ENCODE results near the gene PSMA8. TPM values are rescaled to one million over a fixed set of nuclear protein-coding genes. Genes with fewer than 3 reads are reported as not detected.
A peak's percentile ranks its signal among the peaks of the same experiment; 100 is the strongest.
"Not testable (repeated sequence)": the region's sequence is repeated elsewhere in the genome, so short reads cannot be mapped to it uniquely, and the experiment has no call there.

Gene PSMA8
- total RNA-seq, 1 donor from 2014 or later: not detected

DNA sequence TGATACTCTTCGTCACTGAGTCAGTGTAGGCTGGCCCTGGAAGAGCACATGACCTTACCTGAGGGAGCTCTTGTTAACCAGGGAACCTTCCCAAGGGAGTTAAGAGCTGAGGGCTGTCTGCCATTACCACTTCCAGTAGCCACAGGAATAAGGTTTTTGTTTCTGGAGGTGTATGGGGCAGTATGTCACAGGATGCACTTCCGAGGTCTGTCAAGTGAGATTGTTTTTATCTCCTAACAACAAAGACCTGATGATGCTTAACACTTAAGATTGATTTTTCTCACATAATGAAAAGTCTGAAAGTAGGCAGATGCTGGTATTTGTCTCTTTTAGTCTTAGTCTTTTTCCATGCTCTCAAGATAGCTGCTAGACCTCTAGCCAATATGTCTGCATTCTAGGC is 41.8 kb downstream of the PSMA8 start:
- no peak for DNase-seq (ENCODE audit: low read depth)

DNA sequence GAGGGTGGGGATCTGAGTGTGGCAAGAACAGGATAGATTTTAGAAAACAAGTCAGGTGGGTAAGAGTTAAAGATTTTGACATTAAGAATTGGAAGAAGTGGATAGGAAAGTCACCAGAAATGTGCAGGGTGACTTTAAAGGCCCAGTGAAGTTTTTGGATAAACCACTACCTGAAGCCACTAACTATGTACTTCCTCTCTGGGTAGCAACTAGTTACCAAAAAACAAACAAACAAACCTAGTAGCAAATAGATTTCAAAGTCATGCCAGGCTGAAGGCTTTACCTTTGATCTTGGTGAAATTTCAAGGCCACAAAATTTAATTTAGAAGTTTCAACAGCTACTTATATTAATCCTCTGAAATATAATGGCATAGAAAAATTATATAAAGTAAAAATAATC is 42.5 kb downstream of the PSMA8 start:
- DNase-seq (ENCODE audit: low read depth): no peak

DNA sequence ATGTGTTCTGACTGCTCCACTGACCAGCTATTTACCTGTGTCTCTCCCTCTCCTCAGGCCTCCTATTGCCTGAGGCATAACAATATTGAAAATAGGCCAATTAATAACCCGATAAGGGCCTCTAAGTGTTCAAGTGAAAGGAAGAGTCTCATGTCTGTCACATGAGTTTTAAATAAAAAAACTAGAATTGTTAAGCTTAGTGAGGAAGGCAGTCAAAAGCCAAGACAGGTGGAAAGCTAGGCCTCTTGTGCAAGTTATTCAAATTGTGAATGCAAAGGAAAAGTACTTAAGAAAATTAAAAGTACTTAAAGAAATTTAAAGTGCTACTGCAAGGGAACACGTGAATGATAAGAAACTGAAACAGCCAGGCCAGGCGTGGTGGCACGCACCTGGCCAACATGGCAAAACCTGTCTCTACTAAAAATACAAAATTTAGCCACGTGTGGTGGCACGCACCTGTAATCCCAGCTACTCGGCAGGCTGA is 47.7 kb downstream of the PSMA8 start:
- DNase-seq (ENCODE audit: low read depth): no peak

DNA sequence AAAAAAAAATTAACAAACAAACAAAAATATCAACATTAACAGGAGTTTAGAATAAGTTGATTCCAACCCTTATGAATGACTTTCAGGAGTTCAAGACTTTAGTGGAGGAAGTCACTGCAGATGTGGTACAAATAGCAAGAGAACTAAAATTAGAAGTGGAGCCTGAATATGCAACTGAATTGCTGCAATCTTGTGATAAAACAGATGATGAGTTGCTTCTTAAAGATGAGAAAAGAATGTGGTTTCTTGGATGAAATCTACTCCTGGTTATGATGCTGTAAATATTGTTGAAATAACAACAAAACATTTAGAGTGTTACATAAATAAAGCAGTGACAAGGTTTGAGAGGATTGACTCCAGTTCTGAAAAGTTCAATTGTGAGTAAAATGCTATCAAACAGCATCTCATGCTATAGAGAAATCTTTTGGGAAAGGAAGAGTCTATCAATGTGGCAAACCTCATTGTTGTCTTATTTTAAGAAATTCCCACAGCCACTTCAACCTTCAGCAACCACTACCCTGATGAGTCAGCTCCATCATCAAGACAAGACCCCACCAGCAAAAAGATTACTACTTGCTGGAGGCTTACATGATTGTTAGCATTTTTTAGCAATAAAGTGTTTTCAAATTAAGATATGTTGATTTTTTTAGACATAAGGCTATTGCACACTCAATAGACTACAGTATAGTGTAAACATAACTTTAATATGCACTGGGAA is 49.9 kb downstream of the PSMA8 start:
- DNase-seq (ENCODE audit: low read depth): no peak

DNA sequence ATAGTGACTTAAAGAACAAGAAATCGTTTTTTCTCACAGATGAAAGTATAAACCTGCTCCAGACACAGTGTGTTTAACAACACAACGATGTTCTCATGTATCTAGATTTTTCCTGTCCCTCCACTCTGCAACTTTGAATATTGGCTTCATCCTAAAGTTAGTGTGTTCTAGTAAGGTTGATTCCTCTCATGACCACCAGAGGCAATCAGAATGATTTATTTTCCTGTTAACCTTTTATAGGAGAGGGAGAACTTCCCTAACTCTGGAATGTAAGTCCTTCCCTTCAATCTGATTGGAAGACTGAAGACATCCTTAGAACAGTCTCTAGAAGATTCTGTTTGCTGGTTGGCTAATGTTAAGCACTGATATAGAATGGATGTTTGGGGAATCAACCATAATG is 51.6 kb downstream of the PSMA8 start:
- DNase-seq (ENCODE audit: low read depth): no peak

DNA sequence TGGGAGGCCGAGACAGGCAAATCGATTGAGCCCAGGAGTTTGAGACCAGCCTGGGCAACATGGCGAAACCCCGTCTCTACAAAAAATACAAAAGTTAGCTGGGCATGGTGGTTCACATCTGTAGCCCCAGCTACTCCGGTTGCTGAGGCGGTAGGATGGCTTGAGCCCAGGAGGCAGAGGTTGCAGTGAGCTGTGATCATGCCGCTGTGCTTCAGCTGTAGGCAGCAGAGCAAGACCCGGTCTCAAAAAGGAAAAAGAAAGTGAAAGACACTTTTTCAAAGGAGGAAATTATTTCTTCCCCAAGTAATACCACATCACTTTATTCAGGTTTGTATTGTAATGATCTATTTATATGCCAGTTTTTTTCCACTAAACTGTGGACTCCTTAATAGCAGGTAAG is 56.8 kb downstream of the PSMA8 start:
- no peak for DNase-seq (ENCODE audit: low read depth)

DNA sequence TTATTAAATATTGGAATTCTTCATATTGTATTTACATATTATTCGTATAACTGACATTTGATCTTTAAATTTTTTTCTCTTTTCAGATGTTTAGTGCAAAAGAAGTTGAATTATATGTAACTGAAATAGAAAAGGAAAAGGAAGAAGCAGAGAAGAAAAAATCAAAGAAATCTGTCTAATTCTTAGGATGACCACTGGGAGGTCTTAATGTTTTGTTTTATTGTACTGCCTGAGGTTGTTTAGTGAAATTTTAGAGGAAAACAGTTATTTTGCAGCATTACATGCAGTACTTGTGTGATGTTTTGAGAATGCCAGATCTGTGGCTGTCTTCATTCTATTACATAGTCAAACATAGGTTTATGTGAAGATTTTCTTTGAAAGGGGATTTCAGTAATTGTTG is 58.6 kb downstream of the PSMA8 start:
- no peak for DNase-seq (ENCODE audit: low read depth)

DNA sequence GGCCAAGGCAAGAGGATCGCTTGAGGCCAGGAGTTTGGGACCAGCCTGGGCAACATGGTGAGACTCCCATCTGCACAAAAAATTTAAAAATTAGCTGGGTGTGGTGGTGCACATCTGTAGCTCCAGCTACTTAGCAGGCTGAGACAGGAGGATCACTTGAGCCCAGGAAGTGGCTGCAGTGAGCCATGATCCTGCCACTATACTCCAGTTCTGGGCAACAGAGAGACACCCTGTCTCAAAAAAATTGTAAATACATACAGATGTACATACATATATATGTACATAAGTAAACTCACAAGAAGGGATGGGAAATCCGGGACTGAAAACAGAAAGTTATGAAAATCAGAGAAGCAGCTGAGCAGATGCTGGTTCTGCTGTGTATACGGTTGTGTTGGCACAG is 62.9 kb downstream of the PSMA8 start:
- DNase-seq (ENCODE audit: low read depth): no peak

DNA sequence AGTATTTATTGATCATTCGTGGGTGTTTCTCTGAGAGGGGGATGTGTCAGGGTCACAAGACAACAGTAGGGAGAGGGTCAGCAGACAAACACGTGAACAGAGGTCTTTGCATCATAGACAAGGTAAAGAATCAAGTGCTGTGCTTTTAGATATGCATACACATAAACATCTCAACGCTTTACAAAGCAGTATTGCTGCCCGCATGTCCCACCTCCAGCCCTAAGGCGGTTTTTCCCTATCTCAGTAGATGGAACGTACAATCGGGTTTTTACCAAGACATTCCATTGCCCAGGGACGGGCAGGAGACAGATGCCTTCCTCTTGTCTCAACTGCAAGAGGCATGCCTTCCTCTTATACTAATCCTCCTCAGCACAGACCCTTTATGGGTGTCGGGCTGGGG is 68.3 kb downstream of the PSMA8 start:
- not testable (repeated sequence) for DNase-seq (ENCODE audit: low read depth)

DNA sequence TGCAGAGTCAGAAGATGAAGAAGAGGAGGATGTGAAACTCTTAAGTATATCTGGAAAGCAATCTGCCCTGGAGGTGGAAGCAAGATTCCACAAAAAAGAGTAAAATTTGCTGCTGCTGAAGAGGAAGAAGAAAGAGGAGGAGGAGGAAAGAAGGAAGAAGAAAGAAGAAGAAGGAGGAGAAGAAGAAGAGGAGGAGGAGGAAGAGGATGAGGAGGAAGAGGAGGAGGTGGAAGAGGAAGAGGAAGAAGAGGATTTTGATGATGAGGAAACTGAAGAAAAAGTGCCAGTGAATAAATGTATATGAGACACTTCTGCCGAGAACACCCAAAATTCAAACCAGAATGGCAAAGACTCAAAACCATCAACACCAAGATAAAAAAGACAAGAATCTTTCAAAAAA is 71.6 kb downstream of the PSMA8 start:
- no peak for DNase-seq (ENCODE audit: low read depth)

DNA sequence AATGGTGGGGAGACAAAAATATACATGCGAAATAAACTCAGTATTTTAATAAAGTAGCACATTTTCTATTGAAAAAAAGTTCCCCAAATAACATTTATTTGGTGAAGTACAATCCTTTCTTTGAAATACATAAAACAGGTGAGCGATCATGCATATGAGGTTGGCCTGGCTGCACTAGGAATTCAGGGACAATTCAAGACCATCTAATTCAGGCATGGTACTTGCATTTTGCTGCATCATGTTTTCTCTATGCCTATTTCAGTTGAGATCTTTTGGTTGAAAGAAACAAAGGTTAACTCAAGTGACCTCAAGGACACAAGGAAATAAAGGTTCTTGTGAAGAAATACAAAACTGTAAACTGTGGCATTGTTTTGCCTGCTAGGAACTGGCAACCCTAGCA is 72.8 kb downstream of the PSMA8 start:
- DNase-seq (ENCODE audit: low read depth): no peak

DNA sequence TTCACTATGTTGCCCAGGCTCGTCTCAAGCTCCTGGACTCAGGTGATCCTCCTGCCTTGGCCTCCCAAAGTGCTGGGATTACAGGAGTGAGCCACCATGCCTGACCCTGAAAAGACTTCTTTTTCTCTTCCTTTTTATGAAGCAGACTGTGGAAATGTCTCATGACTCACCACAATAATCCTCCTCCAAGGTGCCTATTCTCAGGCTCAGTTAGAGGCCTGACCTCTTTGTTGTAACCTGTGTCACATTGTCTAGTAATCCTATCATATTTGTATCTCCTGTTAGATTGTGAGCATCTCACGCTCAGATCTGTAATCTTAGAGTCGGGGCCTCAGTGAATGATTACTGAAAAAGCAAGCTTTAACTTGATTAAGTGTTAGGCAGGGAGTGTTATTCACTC is 74.3 kb downstream of the PSMA8 start:
- DNase-seq (ENCODE audit: low read depth): no peak

DNA sequence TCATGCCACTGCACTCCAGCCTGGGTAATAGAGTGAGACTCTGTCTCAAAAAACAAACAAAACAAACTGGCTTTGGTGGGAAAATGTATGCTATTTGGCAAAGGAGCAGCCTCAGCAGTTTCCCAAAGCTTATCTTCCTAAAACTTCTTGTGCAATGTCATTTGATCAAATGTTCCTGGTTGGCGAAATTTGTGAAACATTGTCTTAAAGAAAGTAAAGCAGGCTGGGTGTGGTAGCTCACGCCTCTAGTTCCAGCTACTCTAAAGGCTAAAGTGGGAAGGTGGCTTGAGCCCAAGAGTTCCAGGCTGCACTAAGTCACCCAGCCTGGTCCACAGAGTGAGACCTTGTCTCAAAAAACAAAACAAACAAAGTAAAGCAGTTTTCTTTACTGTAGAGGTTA is 75.3 kb downstream of the PSMA8 start:
- DNase-seq (ENCODE audit: low read depth): no peak

DNA sequence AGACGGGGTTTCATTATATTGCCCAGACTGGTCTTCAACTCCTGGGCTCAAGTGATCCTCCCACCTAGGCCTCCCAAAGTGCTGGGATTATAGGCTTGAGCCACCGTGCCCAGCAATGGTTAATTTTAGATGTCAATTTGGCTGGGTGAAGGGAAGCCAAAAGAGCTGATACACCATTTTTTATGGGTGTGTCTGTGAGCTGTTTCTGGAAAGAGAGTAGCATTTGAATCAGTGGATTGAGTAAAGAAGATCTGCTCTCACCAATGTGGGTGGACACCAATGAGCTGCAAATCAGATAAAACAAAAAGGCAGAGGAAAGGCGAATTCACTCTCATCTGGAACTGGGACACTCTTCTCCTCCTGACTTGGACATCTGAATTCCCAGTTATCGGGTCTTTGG is 76.5 kb downstream of the PSMA8 start:
- DNase-seq (ENCODE audit: low read depth): no peak

DNA sequence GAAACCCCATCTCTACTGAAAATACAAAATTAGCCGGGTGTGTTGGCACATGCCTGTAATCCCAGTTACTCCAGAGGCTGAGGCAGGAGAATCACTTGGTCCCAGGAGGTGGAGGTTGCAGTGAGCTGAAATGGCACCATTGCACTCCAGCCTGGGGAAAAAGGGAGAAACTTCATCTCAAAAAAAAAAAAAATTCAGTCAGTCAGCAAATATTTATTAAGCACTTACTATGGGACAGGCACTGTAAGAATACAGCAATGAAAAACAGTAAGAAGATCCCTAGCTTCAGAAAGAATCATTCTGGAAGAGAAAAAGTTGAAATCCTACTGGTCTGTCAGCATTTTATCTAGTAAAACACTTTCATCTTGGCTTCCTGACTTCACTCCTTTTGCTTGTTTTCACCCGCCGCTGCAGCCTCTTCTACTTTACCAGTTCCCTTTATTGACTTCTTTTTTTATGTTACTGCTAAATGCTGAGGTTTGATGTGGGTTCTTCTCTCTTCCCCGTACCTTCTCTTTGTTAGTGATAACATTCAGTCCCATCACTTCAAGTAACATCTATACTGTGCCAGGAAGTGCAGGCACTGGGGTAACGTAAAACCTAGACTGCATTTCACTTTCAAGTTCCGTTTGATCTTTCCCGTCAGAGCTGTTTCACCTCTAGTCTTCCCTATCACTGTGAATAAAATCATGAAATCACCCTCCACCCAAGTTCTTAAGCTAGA is 81.7 kb downstream of the PSMA8 start:
- no peak for DNase-seq (ENCODE audit: low read depth)

DNA sequence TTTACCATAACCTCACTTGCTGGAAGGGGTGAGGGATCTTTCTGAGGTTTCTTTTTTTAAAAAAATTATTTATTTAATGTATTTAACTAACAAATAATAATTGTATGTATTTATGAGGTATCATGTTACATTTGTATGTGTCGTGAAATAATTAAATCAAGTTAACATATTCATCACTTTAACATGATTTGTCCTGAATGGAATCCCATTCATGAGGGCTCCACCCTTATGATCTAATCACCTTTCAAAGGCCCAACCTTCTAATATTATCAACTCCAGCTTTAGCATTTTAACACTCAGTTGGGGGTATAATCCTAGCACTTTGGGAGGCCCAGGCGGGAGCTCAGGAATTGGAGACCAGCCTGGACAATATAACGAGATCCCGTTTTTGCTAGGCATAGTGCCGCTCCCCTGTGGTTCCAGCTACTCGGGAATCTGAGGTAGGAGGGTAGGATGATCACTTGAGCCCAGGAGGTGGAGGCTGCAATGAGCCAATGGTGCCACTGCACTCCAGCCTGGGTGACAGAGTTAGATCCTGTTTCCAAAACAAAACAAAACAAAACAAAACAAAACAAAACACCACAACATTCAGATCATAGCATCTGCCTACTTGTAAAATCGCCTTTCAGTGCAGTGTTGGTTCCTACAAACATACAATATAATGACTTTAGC is 91.5 kb downstream of the PSMA8 start:
- DNase-seq (ENCODE audit: low read depth): no peak

DNA sequence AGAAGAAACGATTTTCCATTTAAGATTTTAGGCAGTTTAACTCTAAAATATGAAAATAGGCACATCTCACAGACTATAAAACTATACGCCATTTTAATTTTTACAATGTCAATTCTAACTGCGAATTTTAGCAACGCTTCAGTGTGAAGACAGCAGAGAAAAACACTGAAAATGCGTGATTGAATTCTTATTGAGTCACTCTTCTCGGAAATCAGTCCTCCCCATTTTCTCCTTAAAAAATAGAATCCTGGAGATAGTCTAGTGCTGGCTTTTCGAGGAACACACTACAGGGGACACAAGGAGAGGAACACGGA is 92.2 kb downstream of the PSMA8 start:
- no peak for DNase-seq (ENCODE audit: low read depth)

DNA sequence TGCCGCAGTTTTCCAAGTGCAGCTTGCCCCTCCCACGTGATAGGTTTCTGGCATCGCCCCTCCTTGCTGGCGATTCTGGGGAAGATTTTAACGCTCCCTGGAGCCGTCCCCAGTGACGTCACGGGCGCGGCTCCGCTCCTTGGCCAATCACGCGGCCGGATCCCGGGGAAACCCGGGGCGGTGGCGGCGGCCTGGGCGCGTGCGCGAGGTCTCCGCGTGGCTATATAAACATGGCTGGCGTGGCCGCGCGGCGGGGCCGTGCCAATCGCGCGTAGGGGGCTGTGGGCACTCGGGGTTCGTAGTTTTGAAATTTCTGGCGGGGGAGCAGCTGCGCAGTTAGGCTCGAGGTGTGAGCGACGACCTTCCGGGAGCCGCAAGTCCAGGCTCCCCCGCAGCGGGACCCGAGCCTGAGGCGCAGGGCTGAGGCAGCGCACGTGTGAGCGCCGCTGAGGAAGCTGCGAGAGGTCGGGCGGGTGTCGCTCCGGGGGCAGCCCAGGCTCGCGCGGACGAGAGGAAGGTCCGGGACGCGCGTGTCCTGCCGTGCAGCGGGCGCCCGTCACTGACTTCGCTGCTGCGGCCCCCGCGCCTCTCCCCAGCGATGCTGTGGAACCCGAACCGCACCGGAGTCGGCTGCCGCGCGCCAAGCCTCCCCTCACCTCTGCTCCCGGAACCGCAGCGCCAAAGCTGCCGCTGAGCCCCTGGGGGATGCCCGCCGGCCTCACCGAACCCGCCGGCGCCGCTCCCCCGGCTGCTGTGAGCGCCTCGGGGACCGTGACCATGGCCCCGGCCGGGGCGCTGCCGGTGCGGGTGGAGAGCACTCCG is 92.8 kb downstream of the PSMA8 start, which contains the start of gene TAF4B:
Gene TAF4B (plus strand): TSS at position 217 of the 822 bp plus-strand sequence. CDS start 489 bp downstream, at position 706.
- peak; percentile 94 for DNase-seq (ENCODE audit: low read depth)

DNA sequence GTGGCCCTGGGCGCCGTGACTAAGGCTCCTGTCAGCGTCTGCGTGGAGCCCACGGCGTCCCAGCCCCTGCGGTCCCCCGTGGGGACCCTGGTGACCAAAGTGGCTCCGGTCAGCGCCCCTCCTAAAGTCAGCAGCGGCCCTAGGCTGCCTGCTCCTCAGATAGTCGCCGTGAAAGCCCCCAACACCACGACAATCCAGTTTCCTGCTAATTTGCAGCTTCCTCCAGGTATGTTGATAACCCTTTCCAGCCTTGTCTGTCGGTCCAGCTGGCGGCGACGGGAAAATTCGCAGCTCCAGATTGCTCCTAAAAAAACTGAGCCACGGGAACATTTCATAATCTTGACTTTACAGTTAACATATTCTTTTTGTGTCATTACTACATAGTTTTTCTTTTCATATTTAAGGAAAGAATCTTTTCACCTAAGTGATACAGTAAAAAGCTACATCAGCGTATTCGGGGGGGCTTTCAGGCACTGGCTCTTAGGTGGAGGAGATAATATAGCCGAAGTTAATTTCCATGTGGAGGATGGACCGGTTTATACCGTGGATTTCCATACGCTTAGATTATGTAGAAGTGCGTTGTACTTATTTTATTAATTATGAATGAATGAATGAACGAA is 93.5 kb downstream of the PSMA8 start:
- no peak for DNase-seq (ENCODE audit: low read depth)

DNA sequence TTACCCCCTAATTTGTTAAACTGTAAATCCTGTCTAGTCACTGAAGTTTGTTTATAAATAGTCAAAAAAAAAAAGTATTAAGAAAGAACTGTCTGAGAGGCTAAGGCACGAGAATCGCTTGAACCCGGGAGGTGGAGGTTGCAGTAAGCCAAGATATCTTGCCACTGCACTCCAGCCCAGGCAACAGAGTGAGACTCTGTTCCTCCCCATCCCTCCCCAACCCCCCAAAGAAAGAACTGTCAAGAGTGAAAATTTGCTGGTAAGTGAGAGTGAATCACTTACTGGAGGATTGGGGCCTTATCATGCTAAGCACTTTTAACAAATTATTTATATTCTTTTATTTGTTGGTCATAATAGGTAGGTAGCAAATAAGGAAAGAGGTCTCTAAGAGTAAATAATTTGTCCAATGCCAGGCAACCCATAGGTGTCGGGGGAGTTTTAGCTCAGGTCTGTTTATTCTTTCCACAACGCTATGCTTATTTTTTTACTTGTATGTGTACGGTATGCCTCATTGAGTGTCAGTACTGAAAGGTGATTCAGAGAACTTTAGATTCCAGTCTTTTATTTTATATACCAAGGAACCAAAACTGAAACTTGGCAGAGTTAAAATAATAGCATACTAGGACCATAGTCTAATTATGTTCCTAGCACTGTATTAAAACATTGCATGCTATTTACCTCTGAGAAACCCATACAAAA is 95.0 kb downstream of the PSMA8 start:
- DNase-seq (ENCODE audit: low read depth): no peak
